ENCODE data around the gene PSMD13.
A peak's percentile ranks its signal among the peaks of the same experiment; 100 is the strongest.

The PSMD13 gene

GRCh38 chr11:261624-262023 lies 24.8 kb downstream of the PSMD13 start:
- TF ChIP-seq TAF1 (IDR thresholded peaks at IDR 0.05; ENCODE audit: borderline replicate concordance, insufficient read depth, low read length), result no peak
- TF ChIP-seq REST (IDR thresholded peaks at IDR 0.05; ENCODE audit: insufficient read depth in 1 of 2, low read depth in 2 of 2, low read length in 2 of 2), result no peak
- no peak for TF ChIP-seq SIN3A (IDR thresholded peaks at IDR 0.05; ENCODE audit: borderline replicate concordance, insufficient read depth, low read length)
- no peak for TF ChIP-seq POLR2AphosphoS5 (IDR thresholded peaks at IDR 0.05; ENCODE audit: low read depth, low read length)
- TF ChIP-seq FOXP2 (optimal IDR thresholded peaks at IDR 0.05; ENCODE audit: borderline replicate concordance, extremely low read depth, extremely low read length, insufficient read depth), result no peak

GRCh38 chr11:266676-267439 lies 30.1 kb downstream of the PSMD13 start:
- TF ChIP-seq TAF1 (IDR thresholded peaks at IDR 0.05; ENCODE audit: borderline replicate concordance, insufficient read depth, low read length), result no peak
- TF ChIP-seq SIN3A (IDR thresholded peaks at IDR 0.05; ENCODE audit: borderline replicate concordance, insufficient read depth, low read length), result no peak
- no peak for TF ChIP-seq FOXP2 (optimal IDR thresholded peaks at IDR 0.05; ENCODE audit: borderline replicate concordance, extremely low read depth, extremely low read length, insufficient read depth)
- no peak for TF ChIP-seq POLR2AphosphoS5 (IDR thresholded peaks at IDR 0.05; ENCODE audit: low read depth, low read length)
- TF ChIP-seq REST (IDR thresholded peaks at IDR 0.05; ENCODE audit: insufficient read depth in 1 of 2, low read depth in 2 of 2, low read length in 2 of 2), result no peak

- no peak for TF ChIP-seq SIN3A (IDR thresholded peaks at IDR 0.05; ENCODE audit: borderline replicate concordance, insufficient read depth, low read length)
- no peak for TF ChIP-seq POLR2AphosphoS5 (IDR thresholded peaks at IDR 0.05; ENCODE audit: low read depth, low read length)
- no peak for TF ChIP-seq TAF1 (IDR thresholded peaks at IDR 0.05; ENCODE audit: borderline replicate concordance, insufficient read depth, low read length)
- no peak for TF ChIP-seq REST (IDR thresholded peaks at IDR 0.05; ENCODE audit: insufficient read depth in 1 of 2, low read depth in 2 of 2, low read length in 2 of 2)
- no peak for TF ChIP-seq FOXP2 (optimal IDR thresholded peaks at IDR 0.05; ENCODE audit: borderline replicate concordance, extremely low read depth, extremely low read length, insufficient read depth)
These were observed 30.8 kb downstream of the PSMD13 start for GRCh38 chr11:267491-267994.

GRCh38 chr11:268716-269145 lies 32.0 kb downstream of the PSMD13 start:
- TF ChIP-seq FOXP2 (optimal IDR thresholded peaks at IDR 0.05; ENCODE audit: borderline replicate concordance, extremely low read depth, extremely low read length, insufficient read depth), result peak; percentile 96

- TF ChIP-seq TAF1 (IDR thresholded peaks at IDR 0.05; ENCODE audit: borderline replicate concordance, insufficient read depth, low read length) (0 out of 2 replicates have a peak, but pooled peaks have one; percentile 17), FOXP2 (optimal IDR thresholded peaks at IDR 0.05; ENCODE audit: borderline replicate concordance, extremely low read depth, extremely low read length, insufficient read depth) (no peak)
These were observed 32.5 kb downstream of the PSMD13 start for GRCh38 chr11:269146-269890.
